Cardiac septum (tissue), 1 donor: ENCODE data around the gene TMC4. TPM values are rescaled to one million over a fixed set of nuclear protein-coding genes. Genes with fewer than 3 reads are reported as not detected.
A peak's percentile ranks its signal among the peaks of the same experiment; 100 is the strongest.

Experiments used
- DNase-seq: peaks from one replicate; pipeline ENCODE4 v3.0.0-alpha.2; 2020; ENCODE audit warnings: low spot score
- intact Hi-C: fragments of 100-400 bp; cut with DNase I; formaldehyde crosslinking; loops from one replicate; pipeline ENCODE4 v1.14.0; 2022
- total RNA-seq: library from RNA; stranded (reverse); fragmentation: NEBNext Ultra II Directional; extraction: Animal tissue kit (Norgen Biotek cat#: 25700); gene quantifications from one replicate; pipeline ENCODE4 v1.2.1, GENCODE V29; 2021
- donor health status: DM: no; HTN: no; CAD: no.

The TMC4 gene
- total RNA-seq, 1 donor from 2014 or later, result 4.3 TPM

- no peak for DNase-seq
- intact Hi-C loops, result loop anchor here (5.0 kb wide), 1 partner anchor 42 kb away; the partner anchor contains the start of gene RPS9
Observed at GRCh38 chr19:54160182-54160811, 12.7 kb downstream of the TMC4 start.

DNA sequence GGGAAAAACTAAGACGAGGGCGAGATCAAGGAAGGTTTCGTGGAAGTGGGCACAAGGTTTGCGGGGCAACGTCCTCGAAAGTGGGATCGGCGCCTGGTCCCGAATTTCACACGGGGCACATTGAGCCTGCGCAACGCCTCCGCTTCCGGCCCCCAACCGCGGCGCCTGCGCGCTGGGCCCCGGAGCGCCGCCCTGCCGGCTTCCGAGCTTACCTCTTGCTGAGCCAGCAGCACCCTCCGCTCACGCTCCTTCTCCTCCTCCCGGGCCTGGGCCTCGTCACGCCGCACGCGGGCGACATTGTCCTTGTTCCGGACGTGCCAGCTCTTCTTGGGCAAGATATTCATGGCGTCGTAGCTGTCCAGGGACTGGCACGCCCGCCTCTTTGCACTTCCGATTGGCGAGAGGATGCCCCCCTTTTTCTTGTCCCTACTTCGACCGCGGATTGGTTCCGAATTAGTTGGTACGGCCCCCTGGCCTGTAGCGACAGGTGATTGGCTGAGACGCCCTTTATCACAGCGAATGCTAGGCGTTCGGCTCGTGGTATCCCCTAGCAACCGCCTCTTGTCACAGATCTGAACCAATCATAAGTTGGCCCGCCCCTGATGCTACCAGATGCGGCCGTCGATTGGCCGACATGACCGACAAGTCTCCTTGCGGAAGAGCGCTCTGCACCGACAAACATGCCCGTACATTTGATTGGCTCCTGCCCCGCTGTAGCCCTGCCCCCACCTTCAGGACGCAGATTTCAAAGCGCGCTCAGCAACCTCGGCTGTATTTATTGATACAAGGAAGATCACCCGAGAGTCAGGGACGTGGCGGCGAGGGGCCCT is 13.4 kb downstream of the TMC4 start, which contains the start of gene LENG1:
Gene LENG1 (minus strand): TSS at position 370 of the 830 bp plus-strand sequence. CDS start 26 bp downstream, at position 344.
- intact Hi-C loops, result loop anchor here (5.0 kb wide), 1 partner anchor 43 kb away; the partner anchor contains the start of gene RPS9

DNA sequence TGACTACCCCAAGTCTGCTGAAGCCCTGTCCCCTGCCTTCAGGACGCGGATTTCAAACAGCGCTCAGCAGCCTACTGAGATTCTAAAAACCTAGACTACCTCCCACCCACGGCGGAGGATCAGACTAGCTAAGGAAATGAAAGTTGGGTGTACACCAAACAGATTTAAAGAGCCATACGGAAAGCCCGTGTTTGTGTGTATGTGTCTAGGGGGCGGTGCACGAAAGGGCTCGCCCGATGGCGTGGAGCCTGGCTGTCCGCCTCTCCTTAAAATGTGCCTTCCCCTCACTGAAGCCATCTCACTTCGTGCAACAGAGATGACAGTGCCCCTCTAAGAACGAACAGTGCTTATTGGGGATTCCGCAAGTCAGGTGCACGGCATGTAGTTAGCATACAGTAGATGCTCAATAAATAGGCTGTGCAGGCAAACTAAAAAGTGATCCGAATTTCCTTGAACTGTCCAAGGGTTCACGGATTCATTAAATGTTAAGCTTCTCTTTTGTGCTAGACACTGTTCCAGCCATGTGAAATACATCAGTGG is 14.1 kb downstream of the TMC4 start:
- intact Hi-C loops, result no loop called here
- no peak for DNase-seq

More for the DNA sequence above, 13.4 kb downstream of the TMC4 start, which contains the start of gene LENG1:
- DNase-seq, result peak; percentile 99

DNA sequence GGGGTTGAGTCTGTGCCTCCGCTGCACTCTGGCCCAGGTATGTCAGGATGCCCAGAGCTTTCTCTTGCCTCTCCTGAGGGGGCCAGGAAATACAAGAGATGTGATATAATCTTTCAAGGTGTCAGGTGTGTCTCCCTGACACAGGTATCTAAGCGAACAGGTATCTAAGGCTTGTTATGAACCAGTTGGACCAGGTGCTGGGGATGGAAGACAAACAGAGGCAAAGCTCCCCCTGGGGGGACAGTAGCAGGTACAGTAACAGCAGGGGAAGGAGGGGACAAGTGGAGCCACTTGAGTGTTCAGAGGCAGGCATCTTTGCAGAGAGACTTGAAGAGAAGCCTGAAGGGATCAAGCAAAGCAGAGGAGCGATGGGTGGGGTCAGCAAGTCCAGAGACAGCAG is 16.0 kb downstream of the TMC4 start:
- no peak for DNase-seq
- intact Hi-C loops, result no loop called here

DNA sequence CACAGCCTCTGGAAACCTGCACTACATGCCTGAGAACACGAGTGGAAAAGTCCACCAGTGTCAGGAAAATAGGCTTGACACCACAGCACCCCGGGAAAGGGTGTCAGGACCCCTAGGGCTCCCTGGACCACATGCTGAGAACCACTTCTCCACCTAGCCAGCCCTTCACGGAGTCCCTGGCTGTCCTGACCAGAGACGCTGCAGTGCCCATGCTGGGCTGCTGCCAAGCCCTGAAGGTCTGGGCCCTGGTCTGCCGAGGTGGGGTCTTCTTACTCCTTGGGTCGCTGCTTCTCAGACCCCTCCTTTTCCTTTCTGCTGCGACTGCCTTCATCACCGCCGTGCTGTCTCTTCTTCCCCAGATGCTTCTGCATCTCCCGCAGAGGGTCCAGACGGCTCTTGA is 16.5 kb downstream of the TMC4 start:
- no peak for DNase-seq
- intact Hi-C loops, result no loop called here

GRCh38 chr19:54155694-54156093 is 17.3 kb downstream of the TMC4 start:
- no peak for DNase-seq
- intact Hi-C loops, result no loop called here

GRCh38 chr19:54154603-54155345 is 18.2 kb downstream of the TMC4 start:
- DNase-seq, result no peak
- intact Hi-C loops, result no loop called here

GRCh38 chr19:54153731-54154326 is 19.1 kb downstream of the TMC4 start:
- DNase-seq, result no peak
- intact Hi-C loops, result no loop called here

DNA sequence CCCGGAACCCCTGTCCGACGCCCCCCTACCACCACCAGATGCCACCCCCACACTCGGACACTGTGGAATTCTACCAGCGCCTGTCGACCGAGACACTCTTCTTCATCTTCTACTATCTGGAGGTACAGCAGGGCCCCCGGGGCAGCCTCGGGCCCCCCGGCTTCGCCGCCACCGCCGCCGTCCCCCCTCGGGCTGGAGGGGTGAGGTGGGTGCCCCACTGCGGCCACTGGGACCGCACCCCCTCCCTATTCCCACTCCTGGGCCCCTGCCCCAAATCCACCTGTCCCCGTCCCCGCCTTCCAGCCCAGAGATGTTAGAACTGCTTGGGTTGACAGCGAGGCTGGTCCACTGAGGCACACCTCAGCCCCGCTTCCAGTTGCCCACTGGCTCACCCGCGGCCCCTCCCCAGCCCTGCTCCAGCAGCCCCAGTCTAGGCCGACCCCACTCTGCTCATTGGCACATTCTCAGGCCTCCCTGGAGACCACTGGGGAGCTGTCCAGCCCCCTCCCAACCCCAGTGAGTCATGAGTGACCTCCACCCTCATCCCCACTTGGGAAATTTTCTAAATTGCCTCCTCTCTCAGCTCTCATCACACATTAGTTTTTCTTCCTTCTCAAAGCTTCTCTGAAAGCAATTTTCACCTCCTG is 20.0 kb downstream of the TMC4 start:
- intact Hi-C loops, result no loop called here
- no peak for DNase-seq

- no peak for DNase-seq
- intact Hi-C loops, result no loop called here
Observed at GRCh38 chr19:54152267-54152666, 20.7 kb downstream of the TMC4 start.

DNA sequence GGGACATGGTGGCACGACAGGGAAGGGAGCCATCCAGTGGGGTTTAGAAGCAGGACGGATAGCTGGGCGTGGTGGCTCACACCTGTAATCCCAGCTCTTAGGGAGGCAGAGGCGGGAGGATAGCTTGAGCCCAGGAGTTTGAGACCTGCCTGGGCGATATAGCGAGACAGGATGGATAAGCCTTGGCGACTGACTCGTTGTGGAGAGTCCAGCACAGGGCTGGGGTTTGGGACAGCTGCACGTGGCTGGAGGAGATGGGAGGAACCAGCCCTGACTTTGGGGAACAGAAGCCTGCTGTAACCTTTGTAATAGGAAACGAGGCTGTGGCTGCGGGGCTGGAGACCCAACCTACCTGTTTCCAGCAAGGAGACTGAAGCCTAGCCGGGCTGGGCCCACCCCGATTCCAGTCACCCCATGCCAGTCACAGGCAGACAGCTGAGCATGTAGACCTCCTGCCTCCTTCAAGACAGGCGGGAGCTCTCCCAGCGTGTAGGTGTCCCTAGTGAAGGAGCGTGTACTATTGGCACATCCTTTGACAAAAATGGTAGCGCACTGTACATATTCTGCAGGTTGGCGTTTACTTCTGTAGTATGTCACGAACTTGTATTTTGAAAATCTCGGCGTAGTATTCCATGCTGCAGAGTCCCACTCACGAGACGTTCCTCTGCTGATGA is 21.5 kb downstream of the TMC4 start:
- DNase-seq, result no peak
- intact Hi-C loops, result no loop called here

DNA sequence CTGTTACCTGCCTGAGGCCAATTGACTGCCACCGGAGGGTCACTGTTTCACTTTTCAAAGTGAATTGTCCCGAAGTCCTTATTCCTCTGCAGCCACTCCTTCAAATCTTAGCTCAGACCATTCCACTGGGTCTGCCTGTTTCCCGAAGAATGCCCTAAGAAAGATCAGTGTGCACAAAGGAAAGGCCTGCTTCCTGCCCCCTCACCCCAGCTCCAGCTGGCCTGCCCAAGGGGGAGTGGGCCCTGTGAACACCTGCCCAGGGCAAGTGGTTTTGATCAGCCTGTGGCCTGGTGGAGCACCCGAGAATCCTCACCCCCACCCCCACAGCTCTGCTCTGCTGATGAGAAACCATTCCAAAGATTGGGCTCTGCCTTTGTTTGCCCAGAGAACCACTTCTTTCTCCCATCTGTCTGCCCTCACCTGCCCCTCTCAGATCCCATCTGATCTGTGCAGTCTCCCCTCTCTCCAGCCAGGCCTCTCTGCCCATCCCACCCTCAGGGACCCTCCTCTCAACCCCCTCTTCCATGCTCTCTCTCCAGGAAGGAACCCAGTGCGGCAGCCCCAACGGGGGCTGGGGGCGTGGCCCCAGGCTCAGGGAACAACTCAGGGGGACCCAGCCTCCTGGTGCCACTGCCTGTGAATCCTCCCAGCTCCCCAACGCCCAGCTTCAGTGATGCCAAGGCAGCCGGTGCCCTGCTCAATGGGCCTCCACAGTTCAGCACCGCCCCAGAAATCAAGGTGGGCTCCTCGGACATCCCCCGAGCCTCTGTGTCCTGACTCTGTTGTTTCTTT is 23.7 kb downstream of the TMC4 start:
- no peak for DNase-seq
- intact Hi-C loops, result no loop called here

DNA sequence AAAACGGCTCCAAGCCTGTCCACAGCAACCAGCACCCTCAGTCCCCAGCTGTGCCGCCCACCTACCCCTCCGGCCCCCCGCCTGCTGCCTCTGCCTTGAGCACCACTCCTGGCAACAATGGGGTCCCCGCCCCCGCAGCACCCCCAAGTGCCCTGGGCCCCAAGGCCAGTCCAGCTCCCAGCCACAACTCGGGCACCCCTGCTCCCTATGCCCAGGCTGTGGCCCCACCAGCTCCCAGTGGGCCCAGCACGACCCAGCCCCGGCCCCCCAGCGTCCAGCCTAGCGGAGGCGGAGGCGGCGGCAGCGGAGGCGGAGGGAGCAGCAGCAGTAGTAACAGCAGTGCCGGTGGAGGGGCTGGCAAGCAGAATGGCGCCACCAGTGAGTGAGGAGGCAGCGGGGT is 24.8 kb downstream of the TMC4 start:
- DNase-seq, result no peak
- intact Hi-C loops, result no loop called here

GRCh38 chr19:54147676-54148075 is 25.3 kb downstream of the TMC4 start:
- no peak for DNase-seq

GRCh38 chr19:54145541-54146158 is 27.3 kb downstream of the TMC4 start:
- intact Hi-C loops, result no loop called here
- no peak for DNase-seq

More at GRCh38 chr19:54147676-54148075, 25.3 kb downstream of the TMC4 start:
- intact Hi-C loops, result no loop called here

DNA sequence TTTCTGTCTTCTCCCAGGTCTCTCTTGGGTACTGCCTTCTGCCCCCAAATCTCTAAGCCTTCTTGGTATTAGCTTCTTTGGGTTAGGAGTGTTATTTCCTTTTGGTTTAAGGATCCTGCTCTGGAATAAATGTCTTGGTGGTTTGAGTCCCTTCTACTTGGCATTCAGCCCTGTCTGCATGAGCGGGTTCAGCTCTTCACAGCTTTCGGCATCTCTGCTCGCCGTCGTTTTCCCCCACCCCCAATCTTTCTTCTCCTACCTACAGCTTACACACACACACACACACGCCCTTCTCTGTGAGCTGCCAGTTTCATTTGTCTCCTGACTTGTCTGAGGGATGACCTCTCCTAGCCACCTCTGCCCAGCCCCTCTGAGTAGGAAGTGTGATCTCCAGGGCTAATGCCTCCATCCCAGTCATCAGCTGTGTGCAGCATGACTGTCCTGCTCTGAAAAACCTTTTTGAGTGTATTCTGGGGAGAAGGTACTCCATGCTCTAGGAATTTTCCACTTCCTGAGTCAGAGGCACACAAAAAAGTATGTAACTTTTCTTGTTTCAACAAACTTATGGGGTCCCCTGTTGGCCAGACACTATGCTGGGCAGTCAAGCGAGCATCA is 30.7 kb downstream of the TMC4 start:
- intact Hi-C loops, result no loop called here

DNA sequence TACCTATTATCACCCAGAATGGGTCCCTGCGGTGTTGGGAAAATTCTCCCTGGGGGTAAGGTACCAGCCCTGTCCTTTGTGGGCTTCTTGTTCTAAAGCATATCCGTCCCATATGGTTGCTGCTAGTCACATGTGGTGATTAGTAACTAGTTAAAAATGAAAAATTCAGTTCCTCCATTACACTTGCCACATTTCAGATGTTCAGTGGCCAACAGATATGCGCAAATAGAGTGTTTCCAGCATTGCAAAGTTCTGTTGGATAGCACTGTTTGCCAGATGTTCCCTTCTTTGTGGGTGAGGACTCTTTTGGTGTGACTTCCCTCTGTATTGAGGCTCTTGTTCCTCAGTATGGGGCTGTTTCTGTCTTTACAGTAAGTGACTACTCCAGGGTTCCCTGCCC is 31.6 kb downstream of the TMC4 start:
- intact Hi-C loops, result no loop called here
- no peak for DNase-seq

More for the DNA sequence above, 30.7 kb downstream of the TMC4 start:
- no peak for DNase-seq
